GM12872 (cell line): Measurements from ENCODE around the gene BRIP1.

Experiments
- TF ChIP-seq, protein P1 (sequence below): IDR thresholded peaks from 3 replicates; pipeline ENCODE4 v1.5.1; 2011; ENCODE audit warnings: low read depth, mild to moderate bottlenecking, low read length, moderate library complexity; ENCODE audit not compliant: insufficient read depth

BRIP1 gene

GRCh38 chr17:61720016-61720795 lies 143.1 kb downstream of the BRIP1 start:
- TF ChIP-seq, protein P1, sequence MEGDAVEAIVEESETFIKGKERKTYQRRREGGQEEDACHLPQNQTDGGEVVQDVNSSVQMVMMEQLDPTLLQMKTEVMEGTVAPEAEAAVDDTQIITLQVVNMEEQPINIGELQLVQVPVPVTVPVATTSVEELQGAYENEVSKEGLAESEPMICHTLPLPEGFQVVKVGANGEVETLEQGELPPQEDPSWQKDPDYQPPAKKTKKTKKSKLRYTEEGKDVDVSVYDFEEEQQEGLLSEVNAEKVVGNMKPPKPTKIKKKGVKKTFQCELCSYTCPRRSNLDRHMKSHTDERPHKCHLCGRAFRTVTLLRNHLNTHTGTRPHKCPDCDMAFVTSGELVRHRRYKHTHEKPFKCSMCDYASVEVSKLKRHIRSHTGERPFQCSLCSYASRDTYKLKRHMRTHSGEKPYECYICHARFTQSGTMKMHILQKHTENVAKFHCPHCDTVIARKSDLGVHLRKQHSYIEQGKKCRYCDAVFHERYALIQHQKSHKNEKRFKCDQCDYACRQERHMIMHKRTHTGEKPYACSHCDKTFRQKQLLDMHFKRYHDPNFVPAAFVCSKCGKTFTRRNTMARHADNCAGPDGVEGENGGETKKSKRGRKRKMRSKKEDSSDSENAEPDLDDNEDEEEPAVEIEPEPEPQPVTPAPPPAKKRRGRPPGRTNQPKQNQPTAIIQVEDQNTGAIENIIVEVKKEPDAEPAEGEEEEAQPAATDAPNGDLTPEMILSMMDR = no peak

DNA sequence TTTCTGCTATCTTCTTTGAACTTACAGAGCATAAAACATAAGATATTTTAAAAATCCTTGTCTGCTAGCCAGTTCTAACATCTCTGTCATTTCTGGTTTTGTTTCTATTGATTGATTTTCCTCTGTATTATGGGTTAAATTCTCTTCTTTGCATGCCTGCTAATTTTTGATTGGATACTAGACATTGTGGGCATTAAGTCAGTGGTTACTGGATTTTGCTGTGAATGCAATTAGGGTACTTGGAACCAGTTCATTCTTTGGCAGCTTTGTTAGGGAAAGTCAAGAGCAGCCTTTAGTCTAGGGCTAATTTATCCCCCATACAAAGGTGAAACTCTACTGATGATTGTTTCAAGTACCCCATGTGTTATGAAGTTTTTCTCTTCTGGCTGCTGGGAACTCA lies 145.3 kb downstream of the BRIP1 start:
- TF ChIP-seq, protein P1 = no peak

DNA sequence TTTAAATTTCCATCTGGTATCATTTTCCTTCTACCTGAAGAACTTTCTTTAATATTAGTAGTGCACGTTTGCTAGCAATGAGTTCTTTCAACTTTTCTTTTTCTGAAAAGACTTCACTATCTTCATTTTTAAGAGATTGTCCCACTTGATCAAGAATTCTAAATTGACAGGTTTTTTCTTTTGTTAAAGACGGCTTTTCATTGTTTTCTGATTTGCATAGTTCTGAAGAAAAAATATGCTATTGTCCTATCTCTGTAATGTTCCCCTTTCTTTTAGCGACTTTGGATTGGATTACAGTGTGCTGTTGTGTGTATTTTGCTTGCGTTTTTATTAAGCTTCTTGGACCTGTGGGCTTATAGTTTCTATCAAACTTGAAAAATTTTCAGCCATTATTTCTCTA lies 146.0 kb downstream of the BRIP1 start:
- TF ChIP-seq, protein P1 = no peak

GRCh38 chr17:61716225-61716829 lies 147.0 kb downstream of the BRIP1 start:
- TF ChIP-seq, protein P1 = no peak

- TF ChIP-seq, protein P1 = no peak
Observed at GRCh38 chr17:61715348-61715747, 148.0 kb downstream of the BRIP1 start.

GRCh38 chr17:61714300-61714699 lies 149.0 kb downstream of the BRIP1 start:
- TF ChIP-seq, protein P1 = no peak

- TF ChIP-seq, protein P1 = no peak
Observed at GRCh38 chr17:61713035-61713434, 150.3 kb downstream of the BRIP1 start.
